Measurements from ENCODE around the gene IL17B.

- TF ChIP-seq CTCF (IDR thresholded peaks at IDR 0.05) (no peak), POLR2A (IDR thresholded peaks at IDR 0.05) (no peak)
These were observed 35.4 kb upstream of the IL17B start for GRCh38 chr5:149414405-149415065.

Data from Peyer's patch (tissue), 4 donors.